GM12875 (cell line): Measurements from ENCODE around the gene ZBED5.

Experiments used
- H3K4me3 ChIP-seq: one replicate; pipeline ENCODE4 v1.5.1; 2011; ENCODE audit warnings: low read depth, low read length, control low read depth
- TF ChIP-seq, protein P1 (sequence below): IDR thresholded peaks from 2 replicates; pipeline ENCODE4 v1.5.1; 2011; ENCODE audit warnings: low read depth, mild to moderate bottlenecking, control low read depth, inconsistent platforms, low read length, moderate library complexity, borderline replicate concordance; ENCODE audit not compliant: insufficient read depth

The ZBED5 gene

DNA sequence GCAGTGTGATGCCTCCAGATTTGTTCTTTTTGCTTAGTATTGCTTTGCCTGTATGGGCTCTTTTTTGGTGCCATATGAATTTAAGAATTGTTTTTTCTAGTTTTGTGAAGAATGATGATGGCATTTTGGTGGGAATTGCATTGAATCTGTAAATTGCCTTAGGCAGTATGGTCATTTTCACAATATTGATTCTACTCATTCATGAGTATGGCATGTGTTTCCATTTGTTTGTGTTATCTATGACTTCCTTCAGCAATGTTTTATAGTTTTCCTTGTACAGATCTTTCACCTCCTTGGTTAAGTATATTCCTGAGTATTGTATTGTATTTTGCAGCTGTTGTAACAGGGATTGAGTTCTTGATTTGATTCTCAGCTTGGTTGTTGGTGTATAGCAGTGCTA is 18.3 kb upstream of the ZBED5 start:
- TF ChIP-seq, protein P1, sequence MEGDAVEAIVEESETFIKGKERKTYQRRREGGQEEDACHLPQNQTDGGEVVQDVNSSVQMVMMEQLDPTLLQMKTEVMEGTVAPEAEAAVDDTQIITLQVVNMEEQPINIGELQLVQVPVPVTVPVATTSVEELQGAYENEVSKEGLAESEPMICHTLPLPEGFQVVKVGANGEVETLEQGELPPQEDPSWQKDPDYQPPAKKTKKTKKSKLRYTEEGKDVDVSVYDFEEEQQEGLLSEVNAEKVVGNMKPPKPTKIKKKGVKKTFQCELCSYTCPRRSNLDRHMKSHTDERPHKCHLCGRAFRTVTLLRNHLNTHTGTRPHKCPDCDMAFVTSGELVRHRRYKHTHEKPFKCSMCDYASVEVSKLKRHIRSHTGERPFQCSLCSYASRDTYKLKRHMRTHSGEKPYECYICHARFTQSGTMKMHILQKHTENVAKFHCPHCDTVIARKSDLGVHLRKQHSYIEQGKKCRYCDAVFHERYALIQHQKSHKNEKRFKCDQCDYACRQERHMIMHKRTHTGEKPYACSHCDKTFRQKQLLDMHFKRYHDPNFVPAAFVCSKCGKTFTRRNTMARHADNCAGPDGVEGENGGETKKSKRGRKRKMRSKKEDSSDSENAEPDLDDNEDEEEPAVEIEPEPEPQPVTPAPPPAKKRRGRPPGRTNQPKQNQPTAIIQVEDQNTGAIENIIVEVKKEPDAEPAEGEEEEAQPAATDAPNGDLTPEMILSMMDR = no peak
- H3K4me3 ChIP-seq = no peak overlapping the region

DNA sequence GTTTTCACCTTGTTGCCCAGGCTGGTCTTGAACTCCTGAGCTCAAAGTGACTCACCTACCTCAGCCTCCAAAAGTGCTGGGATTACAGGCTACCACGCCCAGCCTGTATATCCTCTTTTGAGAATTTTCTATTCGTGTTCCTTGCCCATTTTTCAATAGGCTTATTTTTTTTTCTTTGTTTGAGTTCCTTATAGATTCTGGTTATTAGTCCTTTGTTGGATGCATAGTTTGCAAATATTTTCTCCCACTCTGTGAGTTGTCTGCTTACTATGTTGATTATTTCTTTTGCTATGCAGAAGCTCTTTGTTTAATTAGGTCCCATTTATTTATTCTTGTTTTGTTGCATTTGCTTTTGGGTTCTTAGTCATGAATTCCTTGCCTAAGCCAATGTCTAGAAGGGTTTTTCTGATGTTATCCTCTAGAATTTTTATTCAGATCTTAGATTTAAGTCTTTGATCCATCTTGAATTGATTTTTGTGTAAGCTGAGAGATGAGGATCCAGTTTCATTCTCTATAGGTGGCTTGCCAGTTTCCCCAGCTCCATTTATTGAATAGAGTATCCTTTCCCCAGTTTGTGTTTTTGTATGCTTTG is 17.7 kb upstream of the ZBED5 start:
- TF ChIP-seq, protein P1 = no peak
- no peak overlapping the region for H3K4me3 ChIP-seq

DNA sequence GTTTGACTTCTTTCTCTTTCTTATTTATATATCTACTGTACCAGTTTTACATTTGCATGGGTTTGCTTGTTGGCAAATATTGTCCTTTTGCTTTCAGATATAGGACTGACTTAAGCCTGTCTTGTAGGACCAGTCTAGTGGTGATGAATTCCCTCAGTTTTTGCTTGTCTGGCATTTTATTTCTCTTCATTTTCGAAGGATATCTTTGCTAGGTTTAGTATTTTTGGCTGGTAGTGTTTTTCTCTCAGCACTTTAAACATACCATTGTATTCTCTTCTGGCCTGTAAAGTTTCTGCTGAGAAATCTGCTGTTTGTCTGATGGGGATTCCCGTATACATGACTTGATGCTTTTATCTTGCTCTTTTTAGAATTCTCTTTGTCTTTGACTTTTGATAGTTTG is 14.2 kb upstream of the ZBED5 start:
- H3K4me3 ChIP-seq = no peak overlapping the region
- TF ChIP-seq, protein P1 = no peak

DNA sequence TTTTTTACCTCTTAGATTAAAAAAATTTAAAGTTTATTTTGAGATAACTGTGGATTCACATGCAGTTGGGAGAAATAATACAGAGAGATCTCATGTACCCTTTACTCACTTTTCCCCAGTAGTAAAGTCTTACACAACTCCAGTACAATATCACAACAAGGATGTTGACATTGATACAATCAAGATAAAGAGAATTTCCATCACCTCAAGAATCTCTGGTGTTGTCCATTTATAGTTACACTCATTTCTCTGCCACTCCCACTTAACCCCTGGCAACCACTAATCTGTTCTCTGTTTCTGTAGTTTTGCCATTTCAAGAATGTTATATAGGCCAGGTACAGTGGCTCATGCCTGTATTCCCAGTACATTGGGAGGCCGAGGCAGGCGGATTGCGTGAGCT is 10.5 kb upstream of the ZBED5 start:
- TF ChIP-seq, protein P1 = no peak
- H3K4me3 ChIP-seq = no peak overlapping the region

- TF ChIP-seq, protein P1 = no peak
- no peak overlapping the region for H3K4me3 ChIP-seq
These were observed 9.1 kb upstream of the ZBED5 start for GRCh38 chr11:10866893-10867331.

DNA sequence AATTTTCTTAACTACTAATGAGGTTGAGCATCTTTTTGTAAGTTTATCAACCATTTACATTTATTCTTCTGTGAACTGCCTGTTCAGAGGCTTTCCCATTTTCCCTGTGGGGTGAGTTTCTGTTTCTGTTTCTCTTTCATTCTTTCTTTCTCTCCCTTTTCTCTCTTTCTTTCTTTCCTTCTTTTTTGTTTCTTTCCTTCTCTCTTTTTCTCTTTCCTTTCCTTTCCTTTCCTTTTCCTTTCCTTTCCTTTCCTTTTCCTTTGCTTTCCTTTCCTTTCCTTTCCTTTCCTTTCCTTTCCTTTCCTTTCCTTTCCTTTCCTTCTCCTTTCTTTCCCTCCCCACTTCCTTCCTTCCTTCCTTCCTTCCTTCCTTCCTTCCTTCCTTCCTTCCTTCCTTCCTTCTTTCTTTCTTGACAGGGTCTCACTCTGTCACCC is 8.0 kb upstream of the ZBED5 start:
- TF ChIP-seq, protein P1 = no peak
- no peak overlapping the region for H3K4me3 ChIP-seq

- TF ChIP-seq, protein P1 = no peak
- no peak overlapping the region for H3K4me3 ChIP-seq
These were observed 6.8 kb upstream of the ZBED5 start for GRCh38 chr11:10864688-10865087.
